ENCODE results near the gene FIGNL1.

DNA sequence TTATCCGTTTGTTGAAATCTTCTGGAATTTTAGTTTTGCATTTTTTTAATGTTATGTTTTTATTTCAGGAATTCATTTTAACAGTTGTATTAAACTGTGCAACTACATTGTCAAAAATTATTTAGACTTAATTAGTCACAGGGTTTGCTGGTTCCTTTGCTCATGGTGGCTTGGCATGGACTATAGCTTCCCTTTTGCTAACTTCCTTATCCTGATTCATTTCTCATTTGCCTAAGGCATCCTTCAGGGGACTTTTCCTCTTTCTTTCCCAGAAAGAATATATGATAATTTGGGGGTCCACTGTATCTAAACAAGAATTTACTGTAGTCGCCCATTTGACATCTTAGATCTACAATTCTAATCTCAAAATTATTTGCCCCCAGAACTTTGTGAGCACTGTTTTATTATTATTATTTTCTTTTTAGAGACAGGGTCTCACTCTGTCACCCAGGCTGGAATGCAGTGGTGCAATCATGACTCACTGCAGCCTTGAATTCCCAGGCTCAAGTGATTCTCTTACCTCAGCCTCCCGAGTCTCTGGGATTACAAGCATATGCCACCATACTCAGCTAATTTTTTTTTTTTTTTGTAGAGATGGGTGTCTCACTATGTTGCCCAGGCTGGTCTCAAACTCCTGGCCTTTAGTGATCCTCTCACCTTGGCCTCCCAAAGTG lies 13.9 kb downstream of the FIGNL1 start:
- TF ChIP-seq, protein P1, sequence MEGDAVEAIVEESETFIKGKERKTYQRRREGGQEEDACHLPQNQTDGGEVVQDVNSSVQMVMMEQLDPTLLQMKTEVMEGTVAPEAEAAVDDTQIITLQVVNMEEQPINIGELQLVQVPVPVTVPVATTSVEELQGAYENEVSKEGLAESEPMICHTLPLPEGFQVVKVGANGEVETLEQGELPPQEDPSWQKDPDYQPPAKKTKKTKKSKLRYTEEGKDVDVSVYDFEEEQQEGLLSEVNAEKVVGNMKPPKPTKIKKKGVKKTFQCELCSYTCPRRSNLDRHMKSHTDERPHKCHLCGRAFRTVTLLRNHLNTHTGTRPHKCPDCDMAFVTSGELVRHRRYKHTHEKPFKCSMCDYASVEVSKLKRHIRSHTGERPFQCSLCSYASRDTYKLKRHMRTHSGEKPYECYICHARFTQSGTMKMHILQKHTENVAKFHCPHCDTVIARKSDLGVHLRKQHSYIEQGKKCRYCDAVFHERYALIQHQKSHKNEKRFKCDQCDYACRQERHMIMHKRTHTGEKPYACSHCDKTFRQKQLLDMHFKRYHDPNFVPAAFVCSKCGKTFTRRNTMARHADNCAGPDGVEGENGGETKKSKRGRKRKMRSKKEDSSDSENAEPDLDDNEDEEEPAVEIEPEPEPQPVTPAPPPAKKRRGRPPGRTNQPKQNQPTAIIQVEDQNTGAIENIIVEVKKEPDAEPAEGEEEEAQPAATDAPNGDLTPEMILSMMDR (IDR thresholded peaks at IDR 0.05 in 2 of 3, conservative IDR thresholded peaks at IDR 0.05 in 1 of 3; ENCODE audit: control insufficient read depth in 2 of 3, extremely low read depth in 1 of 3, insufficient read depth in 1 of 3, low read depth in 3 of 3, low read length in 3 of 3) = no peak
- TF ChIP-seq NFYB (IDR thresholded peaks at IDR 0.05; ENCODE audit: insufficient read depth, low read depth, low read length) = no peak
- TF ChIP-seq USF2 (IDR thresholded peaks at IDR 0.05; ENCODE audit: borderline replicate concordance, low read depth, low read length) = no peak
- TF ChIP-seq POLR2AphosphoS5 (IDR thresholded peaks at IDR 0.05; ENCODE audit: low read length) = no peak
- no peak for TF ChIP-seq POLR2A (IDR thresholded peaks at IDR 0.05; ENCODE audit: low read depth, low read length)
- TF ChIP-seq ESRRA (IDR thresholded peaks at IDR 0.05; ENCODE audit: low read length) = no peak
- TF ChIP-seq NBN (IDR thresholded peaks at IDR 0.05) = no peak
- no peak for TF ChIP-seq RELA (IDR thresholded peaks at IDR 0.05; ENCODE audit: borderline replicate concordance, partially characterized antibody)
- TF ChIP-seq MEF2B (IDR thresholded peaks at IDR 0.05; ENCODE audit: partially characterized antibody, poor library complexity, severe bottlenecking) = no peak
- TF ChIP-seq SPI1 (IDR thresholded peaks at IDR 0.05; ENCODE audit: borderline replicate concordance, insufficient read depth, low read depth, low read length) = no peak
- TF ChIP-seq BACH1 (IDR thresholded peaks at IDR 0.05; ENCODE audit: borderline replicate concordance) = no peak
